VCaP (cell line): ENCODE data around the gene FATE1.

Experiments
- H3K27ac ChIP-seq: fragments of 450-650 bp; 2 replicates; pipeline ENCODE4 v1.5.1; 2017
- CTCF ChIP-seq: fragments of 450-650 bp; conservative IDR thresholded peaks from 2 replicates; pipeline ENCODE4 v1.5.1; 2017; ENCODE audit warnings: mild to moderate bottlenecking, moderate library complexity

FATE1 gene

DNA sequence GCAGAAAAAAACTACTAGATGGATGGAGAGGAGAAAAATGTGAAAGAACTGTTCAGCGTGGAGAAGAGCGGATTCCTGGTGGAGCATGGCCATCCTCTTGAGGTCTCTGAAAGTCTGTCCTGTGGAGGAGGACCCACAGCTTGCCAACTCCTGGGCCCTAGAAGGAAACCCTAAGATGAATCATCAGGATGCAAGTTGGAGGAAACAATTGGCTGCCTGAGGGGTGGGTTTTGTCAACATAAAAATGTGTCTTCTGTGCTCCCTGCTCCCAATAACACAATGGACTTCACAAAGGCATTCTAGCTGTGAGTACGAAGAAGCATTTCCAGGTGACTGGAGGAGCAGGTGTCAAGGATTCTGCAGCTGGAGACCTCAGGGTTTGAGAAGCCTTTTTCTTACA is 55.9 kb downstream of the FATE1 start:
- no peak overlapping the region for H3K27ac ChIP-seq
- TF ChIP-seq CTCF, result no peak
